ENCODE data around the gene SERPINA5.

DNA sequence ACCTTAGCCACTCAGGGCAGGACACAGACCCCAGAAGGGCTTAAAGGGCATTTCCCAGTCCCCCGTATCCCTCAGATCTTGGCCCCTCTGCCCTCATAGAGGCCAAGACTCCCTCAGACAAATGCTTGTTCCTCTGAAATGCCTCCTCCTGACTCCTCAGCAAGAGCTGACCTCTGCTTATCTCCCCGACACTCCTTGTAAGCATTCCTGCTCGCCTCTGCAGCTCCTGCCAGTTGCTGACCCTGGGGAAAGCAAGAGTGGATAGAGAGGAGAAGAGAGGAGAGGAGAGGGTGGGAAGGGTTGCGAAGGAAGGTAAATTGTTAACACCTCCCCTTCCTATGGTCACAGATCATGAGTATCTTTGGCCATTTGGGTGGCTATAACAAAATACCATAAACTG lies 7.1 kb downstream of the SERPINA5 start:
- TF ChIP-seq, protein P1, sequence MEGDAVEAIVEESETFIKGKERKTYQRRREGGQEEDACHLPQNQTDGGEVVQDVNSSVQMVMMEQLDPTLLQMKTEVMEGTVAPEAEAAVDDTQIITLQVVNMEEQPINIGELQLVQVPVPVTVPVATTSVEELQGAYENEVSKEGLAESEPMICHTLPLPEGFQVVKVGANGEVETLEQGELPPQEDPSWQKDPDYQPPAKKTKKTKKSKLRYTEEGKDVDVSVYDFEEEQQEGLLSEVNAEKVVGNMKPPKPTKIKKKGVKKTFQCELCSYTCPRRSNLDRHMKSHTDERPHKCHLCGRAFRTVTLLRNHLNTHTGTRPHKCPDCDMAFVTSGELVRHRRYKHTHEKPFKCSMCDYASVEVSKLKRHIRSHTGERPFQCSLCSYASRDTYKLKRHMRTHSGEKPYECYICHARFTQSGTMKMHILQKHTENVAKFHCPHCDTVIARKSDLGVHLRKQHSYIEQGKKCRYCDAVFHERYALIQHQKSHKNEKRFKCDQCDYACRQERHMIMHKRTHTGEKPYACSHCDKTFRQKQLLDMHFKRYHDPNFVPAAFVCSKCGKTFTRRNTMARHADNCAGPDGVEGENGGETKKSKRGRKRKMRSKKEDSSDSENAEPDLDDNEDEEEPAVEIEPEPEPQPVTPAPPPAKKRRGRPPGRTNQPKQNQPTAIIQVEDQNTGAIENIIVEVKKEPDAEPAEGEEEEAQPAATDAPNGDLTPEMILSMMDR (conservative IDR thresholded peaks at IDR 0.05 in 1 of 2, IDR thresholded peaks at IDR 0.05 in 1 of 2; ENCODE audit: low read depth in 1 of 2, low read length in 2 of 2): no peak
- no peak for TF ChIP-seq EZH2 (IDR thresholded peaks at IDR 0.05; ENCODE audit: low read length, missing control alignments)

All from fibroblast of lung (primary cell).